Measurements from ENCODE around the gene CYB561A3.

Gene CYB561A3

DNA sequence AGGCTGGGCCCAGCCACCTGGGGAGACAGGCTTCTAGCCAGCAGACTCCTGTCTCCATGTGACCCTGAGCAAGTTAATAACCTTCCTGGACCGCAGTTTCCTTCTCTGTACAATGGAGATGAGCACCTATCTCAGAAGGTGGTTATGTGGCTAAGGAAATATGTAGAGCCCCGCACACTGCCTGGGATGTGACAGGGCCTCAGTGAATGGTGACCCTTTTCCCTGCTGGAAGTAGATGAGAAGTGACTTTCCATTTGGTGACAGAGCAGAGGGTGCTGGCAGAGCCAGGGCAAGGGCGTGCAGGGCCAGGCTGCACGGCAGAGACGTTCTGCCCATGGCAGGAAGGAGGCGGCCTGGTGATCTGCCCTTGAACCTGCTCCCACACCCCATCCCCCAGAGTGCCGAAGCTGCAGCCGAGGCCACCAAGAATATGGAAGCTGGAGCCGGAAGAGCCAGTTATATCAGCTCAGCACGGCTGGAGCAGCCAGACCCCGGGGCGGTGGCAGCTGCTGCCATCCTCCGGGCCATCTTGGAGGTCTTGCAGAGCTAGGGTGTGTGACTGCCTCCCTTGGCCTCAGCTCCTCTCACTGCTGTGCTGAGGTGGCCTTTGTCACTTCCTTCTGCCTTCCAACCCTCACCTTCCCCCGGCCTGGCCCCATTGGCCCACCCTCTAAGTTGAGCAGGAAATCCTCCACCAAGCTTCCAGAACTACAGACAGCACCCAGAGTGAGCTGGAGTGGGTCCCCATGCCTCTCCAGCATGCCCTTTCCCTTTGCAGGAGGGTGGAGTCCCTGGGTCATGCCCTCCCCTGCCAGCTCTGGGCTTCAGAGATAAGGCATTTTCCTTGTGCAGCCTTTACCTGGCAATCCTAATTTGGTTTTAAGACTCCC lies 15.5 kb downstream of the CYB561A3 start:
- no peak for DNase-seq (ENCODE audit: low read depth in 3 of 3, low spot score in 1 of 3)

- DNase-seq (ENCODE audit: low read depth in 3 of 3, low spot score in 1 of 3), result no peak
These were observed 16.5 kb downstream of the CYB561A3 start for GRCh38 chr11:61345170-61345610.

GRCh38 chr11:61343792-61344745 lies 17.6 kb downstream of the CYB561A3 start:
- DNase-seq (ENCODE audit: low read depth in 3 of 3, low spot score in 1 of 3), result no peak

- DNase-seq (ENCODE audit: low read depth in 3 of 3, low spot score in 1 of 3), result no peak
These were observed 19.4 kb downstream of the CYB561A3 start for GRCh38 chr11:61342207-61342803.

DNA sequence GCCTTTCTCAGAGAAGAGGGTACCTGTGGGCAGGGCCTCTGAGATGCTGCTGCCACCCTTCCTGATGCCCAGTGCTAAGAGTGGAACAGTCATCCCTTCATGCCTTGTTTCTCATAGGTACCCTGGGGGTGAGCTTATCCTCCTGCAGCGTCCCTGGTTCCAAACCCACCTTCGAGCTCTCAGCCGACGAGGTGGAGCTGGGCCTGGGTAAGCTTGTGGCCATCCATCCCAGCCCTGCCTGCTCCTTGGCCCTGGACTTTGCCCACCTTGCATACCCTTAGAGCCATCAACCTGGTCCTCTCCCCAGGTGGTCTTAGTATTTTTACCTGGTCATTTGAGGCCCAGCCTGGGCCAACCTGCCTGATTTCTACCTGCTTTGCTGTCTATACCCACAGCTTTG lies 20.0 kb downstream of the CYB561A3 start:
- DNase-seq (ENCODE audit: low read depth in 3 of 3, low spot score in 1 of 3), result no peak

DNA sequence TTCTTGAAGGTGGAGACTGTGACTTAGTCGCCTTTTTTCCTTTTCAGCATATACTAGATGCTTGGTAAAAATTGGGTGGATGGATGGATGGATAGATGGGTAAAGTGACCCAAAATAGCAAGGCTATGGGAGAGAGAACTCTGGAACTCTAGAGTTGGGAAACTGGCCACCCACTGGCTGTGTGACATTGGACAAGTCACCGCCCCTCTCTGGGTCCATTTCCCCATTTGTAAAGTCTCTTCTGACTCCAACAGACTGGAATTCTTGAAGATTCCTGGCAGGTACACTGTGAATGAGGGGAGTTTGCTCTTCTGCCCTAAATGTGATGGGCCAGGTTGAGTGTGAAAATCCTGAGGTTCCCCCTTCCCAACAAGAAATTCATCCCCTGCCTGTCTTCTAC lies 20.7 kb downstream of the CYB561A3 start:
- no peak for DNase-seq (ENCODE audit: low read depth in 3 of 3, low spot score in 1 of 3)

DNA sequence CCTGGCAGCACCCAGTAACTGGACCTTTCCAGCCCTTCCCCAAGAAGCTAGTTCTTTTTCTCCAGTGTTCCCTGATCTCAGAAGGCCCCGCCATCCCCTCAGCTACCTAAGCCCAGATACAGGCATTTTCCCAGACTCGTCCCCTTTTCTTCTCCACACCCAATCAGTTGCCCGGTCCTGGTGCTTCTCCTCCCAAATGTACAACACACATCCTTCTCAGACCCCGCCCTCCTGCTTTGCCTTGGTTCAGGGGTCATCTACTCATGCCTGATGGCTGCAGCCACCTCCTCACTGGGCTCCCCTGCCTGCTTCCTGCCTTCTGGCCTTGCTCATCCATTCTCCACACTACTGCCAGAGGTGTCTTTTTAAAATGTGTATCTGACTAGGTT lies 22.2 kb downstream of the CYB561A3 start:
- no peak for DNase-seq (ENCODE audit: low read depth in 3 of 3, low spot score in 1 of 3)

DNA sequence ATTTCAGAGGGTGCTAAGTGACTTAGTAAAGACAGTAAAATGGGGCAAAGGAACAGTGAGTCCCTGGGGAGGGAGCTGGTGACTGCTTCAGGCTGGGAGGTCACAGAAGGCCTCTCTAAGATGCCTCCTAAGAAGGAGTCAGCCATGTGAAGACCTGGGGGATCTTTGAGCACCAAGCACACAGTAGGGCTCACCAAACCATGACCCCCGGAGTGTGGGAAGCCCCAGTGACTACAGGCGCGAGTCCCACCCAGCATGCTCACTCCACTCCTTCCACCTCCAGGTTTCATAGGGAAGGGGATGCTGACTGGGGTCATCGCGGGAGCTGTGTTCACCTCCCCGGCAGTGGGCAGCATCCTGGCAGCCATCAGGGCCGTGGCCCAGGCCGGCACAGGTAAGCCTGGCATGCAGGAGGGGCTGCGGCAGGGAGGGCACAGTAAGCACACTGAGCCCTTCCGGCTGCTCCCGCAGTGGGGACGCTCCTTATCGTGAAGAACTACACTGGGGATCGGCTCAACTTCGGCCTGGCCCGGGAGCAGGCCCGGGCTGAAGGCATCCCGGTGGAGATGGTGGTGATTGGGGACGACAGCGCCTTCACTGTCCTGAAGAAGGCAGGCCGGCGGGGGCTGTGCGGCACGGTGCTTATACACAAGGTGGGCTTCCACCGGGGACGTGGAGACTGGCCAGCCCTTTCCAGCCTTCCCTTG lies 22.7 kb downstream of the CYB561A3 start:
- DNase-seq (ENCODE audit: low read depth in 3 of 3, low spot score in 1 of 3), result no peak

DNA sequence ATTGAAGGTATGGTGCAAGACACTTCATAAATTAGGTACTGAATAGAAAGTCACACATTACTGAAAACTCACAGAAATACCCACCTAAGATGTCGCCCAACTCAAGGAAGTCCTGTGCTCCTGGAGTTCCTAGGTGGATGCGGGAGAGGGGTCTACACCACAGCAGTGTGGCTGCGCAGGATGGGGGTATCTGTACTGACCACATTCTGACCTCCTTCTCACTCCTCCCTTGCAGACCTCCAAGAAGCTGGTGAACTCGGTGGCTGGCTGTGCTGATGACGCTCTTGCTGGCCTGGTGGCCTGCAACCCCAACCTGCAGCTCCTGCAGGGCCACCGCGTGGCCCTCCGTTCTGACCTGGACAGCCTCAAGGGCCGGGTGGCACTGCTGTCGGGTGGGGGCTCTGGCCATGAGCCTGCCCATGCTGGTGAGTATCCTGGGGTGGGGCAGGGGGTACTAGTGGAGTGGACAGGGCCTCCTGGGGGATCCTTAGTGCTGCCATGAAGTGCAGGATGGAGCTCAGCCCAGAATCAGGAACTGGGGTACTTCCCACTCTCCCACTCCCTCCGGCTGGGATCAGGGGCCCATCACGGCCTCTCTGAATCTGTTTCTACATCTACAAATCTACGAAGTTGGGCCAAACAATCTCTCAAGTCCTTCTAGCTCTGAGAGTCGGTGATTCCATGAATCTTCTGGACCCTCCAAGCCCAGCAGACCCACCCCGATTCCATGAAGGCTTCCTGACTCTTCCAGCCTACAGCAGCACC lies 23.8 kb downstream of the CYB561A3 start:
- no peak for DNase-seq (ENCODE audit: low read depth in 3 of 3, low spot score in 1 of 3)

GRCh38 chr11:61336171-61336935 lies 25.3 kb downstream of the CYB561A3 start:
- peak; percentile 51 to 71 (median 64) for DNase-seq (ENCODE audit: low read depth in 3 of 3, low spot score in 1 of 3)

- no peak for DNase-seq (ENCODE audit: low read depth in 3 of 3, low spot score in 1 of 3)
These were observed 26.3 kb downstream of the CYB561A3 start for GRCh38 chr11:61335355-61335710.

GRCh38 chr11:61334434-61335354 lies 27.0 kb downstream of the CYB561A3 start:
- DNase-seq (ENCODE audit: low read depth in 3 of 3, low spot score in 1 of 3), result no peak

DNA sequence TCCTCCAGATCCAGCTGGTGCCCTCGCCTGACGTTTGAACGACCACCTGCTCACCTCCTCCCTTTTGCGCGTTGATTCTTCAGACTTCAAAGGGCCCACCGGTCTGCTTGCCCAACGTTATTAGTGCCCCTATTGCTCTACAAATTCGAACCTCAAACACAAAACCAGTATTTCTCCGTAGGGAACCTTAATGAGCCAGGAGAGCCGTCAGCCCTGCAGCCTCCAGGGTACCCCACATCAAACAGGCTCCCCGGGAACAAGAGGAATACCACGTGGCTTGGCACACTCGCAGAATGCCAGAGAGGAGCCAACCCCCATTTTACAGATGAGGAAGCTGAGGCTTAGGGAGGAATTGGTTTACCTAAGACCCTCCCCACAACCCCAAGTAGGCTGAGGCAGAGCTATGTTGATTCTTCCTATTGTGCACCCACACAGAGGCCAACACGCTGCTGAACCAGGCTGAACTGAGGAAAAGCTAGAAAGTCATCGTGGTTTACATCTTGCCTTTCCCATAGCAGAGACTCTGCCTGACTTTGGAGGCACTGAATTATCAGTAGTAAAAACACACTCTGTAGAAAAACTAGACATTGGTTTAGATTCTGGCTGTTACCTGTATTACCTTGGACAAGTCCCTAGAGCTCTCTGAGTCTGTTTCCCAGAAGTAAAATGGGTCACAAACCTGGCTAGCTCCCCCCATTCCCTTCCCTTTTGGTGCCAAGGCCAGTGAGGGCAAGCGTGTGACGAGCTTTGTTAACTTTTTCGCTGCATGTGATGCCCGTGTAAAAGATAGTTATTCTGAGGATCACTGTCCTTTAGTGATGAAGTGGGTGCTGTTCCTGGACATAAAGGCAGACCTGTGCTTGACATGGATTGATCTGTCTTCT lies 27.9 kb downstream of the CYB561A3 start:
- no peak for DNase-seq (ENCODE audit: low read depth in 3 of 3, low spot score in 1 of 3)

DNA sequence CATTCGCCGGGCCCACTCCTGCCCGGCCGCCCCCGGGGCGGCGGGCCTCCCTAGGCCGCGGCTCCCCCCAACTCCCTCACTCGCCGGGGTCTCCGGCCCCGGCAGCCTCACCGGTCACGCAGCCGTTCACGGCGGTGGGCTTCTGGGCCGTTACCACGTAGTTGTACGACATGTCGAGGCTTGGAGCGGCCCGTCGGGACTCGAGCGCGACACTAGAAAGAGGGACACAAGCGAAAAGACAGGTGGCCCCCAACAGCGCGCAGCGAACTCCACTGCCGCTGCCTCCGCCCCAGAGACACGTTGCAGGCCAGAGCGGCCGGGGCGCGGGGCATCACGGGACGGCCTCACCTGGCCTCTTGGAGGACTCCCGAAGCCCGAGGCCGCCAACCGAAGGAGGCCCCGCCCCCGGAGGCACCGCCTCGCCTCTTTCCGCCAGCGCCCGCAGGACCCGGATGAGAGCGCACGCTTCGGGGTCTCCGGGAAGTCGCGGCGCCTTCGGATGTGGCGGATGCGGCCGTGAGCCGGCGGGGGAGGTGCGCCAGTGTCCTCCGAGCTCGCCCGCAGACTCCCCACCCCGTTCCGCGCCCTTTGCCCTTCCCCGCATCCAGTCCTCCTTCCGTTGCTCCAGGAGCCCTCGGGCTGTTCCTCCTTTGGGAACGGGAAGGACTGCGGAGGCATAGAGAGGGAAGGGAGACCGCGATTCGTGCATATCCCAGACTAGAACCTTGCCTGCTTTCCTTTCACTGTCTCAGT lies 28.7 kb downstream of the CYB561A3 start, which contains the start of the genes DDB1 and TKFC:
TSS of gene DDB1 (minus strand) at position 309 of the 753 bp plus-strand sequence. CDS start at position 172, 137 bp downstream.
TSS of gene TKFC (plus strand) at position 432 of the 753 bp plus-strand sequence. CDS start 1,501 bp downstream, outside the sequence.
- DNase-seq (ENCODE audit: low read depth in 3 of 3, low spot score in 1 of 3), result peak; percentile 92 to 94 (median 93)

DNA sequence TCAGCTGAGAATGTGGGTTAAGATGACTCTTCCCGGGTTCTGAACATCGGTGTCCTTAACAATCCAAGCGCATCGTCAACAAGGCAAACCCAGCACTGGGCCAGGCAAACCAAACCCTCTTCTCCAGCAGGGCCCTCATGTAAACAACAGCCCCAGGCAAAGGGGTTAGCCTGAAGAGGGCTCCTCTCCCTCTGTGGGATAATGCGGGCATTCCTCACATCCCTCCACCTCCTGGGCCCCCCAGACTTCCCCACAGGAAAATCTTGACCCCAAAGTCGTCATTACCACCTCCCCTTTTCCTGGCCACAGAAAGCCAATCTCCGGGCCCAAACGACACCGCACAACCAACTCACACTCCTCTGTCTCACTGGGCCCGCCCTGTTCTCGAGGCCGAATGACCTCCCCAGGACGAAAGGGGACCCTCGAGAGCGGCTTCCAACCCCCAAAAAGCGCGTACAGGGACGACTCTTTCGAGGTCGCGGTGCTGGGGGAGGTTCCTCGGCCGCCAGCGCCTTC lies 29.3 kb downstream of the CYB561A3 start:
- DNase-seq (ENCODE audit: low read depth in 3 of 3, low spot score in 1 of 3), result no peak

- DNase-seq (ENCODE audit: low read depth in 3 of 3, low spot score in 1 of 3), result no peak
These were observed 30.0 kb downstream of the CYB561A3 start for GRCh38 chr11:61331651-61332050.

Measured in stimulated activated CD4-positive, alpha-beta T cell treated with anti-CD3 and anti-CD28 coated beads, TNF-alpha, amount 100 ng/mL, for 1 hour (primary cell).